Glutamatergic neuron (in vitro differentiated cells): Measurements from ENCODE around the gene HEATR1. TPM values are rescaled to one million over a fixed set of nuclear protein-coding genes. Genes with fewer than 3 reads are reported as not detected.
A peak's percentile ranks its signal among the peaks of the same experiment; 100 is the strongest.

Experiments used
- DNase-seq: peaks from one replicate; pipeline ENCODE4 v3.0.0; 2022
- H3K27ac Mint-ChIP-seq: one replicate; pipeline ENCODE4 v1.8.0; 2020; ENCODE audit warnings: mild to moderate bottlenecking, mixed read lengths, inconsistent platforms; ENCODE audit not compliant: unreplicated experiment
- H3K27me3 Mint-ChIP-seq: one replicate; pipeline ENCODE4 v1.8.0; 2020; ENCODE audit warnings: mild to moderate bottlenecking, moderate library complexity, mixed read lengths, inconsistent platforms; ENCODE audit not compliant: unreplicated experiment
- H3K36me3 Mint-ChIP-seq: one replicate; pipeline ENCODE4 v1.8.0; 2020; ENCODE audit warnings: mild to moderate bottlenecking, mixed read lengths, inconsistent platforms; ENCODE audit not compliant: unreplicated experiment
- H3K4me1 Mint-ChIP-seq: one replicate; pipeline ENCODE4 v1.8.0; 2020; ENCODE audit warnings: mild to moderate bottlenecking, low read depth, mixed read lengths, inconsistent platforms; ENCODE audit not compliant: unreplicated experiment
- H3K4me3 Mint-ChIP-seq: one replicate; pipeline ENCODE4 v1.8.0; 2020; ENCODE audit warnings: mild to moderate bottlenecking, mixed read lengths, inconsistent platforms; ENCODE audit not compliant: unreplicated experiment
- H3K9me3 Mint-ChIP-seq: one replicate; pipeline ENCODE4 v1.8.0; 2020; ENCODE audit warnings: mild to moderate bottlenecking, moderate library complexity, mixed read lengths, inconsistent platforms; ENCODE audit not compliant: unreplicated experiment
- total RNA-seq: library from RNA; stranded (reverse); fragmentation: NEBNext Ultra II Directional; extraction: Animal tissue kit (Norgen Biotek cat#: 25700); gene quantifications from one replicate; pipeline ENCODE4 v1.2.1, GENCODE V29; 2021; ENCODE audit not compliant: unreplicated experiment
- TF ChIP-seq, protein P1 (sequence below): fragments of 200-600 bp; sonication (generic); IDR thresholded peaks from one replicate; pipeline ENCODE4 v1.5.0; 2021; ENCODE audit not compliant: partially characterized antibody, unreplicated experiment

HEATR1 gene
- total RNA-seq, 1 donor from 2014 or later, result 31.7 TPM

DNA sequence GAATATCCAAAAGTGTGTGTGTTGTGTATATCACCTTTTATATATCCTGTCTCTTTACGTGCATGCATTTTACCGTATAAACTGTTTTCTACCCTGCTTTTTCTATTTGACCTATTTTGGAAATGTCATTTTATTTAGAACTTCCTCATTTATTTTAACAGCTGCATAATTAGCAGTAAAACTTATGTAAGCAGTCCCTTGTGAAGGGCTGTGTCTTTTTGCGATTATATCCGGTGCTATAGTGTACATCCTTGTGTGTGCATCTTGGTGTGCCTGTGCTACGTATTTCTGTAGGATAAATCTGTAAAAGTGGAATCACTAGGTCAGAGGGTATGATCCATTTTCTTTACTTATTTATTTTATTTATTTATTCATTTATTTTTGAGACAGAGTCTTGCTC is 73.4 kb downstream of the HEATR1 start:
- TF ChIP-seq, protein P1, sequence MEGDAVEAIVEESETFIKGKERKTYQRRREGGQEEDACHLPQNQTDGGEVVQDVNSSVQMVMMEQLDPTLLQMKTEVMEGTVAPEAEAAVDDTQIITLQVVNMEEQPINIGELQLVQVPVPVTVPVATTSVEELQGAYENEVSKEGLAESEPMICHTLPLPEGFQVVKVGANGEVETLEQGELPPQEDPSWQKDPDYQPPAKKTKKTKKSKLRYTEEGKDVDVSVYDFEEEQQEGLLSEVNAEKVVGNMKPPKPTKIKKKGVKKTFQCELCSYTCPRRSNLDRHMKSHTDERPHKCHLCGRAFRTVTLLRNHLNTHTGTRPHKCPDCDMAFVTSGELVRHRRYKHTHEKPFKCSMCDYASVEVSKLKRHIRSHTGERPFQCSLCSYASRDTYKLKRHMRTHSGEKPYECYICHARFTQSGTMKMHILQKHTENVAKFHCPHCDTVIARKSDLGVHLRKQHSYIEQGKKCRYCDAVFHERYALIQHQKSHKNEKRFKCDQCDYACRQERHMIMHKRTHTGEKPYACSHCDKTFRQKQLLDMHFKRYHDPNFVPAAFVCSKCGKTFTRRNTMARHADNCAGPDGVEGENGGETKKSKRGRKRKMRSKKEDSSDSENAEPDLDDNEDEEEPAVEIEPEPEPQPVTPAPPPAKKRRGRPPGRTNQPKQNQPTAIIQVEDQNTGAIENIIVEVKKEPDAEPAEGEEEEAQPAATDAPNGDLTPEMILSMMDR, result no peak
- no peak for DNase-seq
- peaks cover 14% of the 10 kb centered on the region for H3K4me1 Mint-ChIP-seq
- H3K27ac Mint-ChIP-seq, result no peak overlapping the region
- peaks cover 2% of the 10 kb centered on the region for H3K9me3 Mint-ChIP-seq
- no peak overlapping the region for H3K4me3 Mint-ChIP-seq
- no peaks in the 10 kb centered on the region for H3K27me3 Mint-ChIP-seq
- H3K36me3 Mint-ChIP-seq, result no peaks in the 10 kb centered on the region

DNA sequence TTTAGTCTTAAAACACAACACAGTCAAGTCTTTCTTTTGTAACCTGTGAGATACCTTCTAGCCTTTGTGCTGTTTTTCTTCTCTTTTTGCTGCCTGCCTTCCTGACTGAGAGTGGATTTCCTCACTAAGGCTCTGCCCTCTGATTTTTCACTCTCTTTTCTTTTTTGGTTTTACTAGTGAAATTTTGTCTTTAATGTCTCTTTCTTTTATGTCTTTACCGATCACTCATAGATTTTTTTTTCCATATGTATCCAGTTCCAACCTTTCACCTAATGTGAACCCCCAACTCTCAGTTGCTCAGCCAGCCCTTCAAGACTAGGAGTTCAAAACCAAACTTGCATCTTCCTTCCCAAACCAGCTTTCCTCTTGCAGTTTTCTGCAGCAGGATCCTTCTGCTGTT is 74.0 kb downstream of the HEATR1 start:
- H3K27ac Mint-ChIP-seq, result no peak overlapping the region
- DNase-seq, result no peak

DNA sequence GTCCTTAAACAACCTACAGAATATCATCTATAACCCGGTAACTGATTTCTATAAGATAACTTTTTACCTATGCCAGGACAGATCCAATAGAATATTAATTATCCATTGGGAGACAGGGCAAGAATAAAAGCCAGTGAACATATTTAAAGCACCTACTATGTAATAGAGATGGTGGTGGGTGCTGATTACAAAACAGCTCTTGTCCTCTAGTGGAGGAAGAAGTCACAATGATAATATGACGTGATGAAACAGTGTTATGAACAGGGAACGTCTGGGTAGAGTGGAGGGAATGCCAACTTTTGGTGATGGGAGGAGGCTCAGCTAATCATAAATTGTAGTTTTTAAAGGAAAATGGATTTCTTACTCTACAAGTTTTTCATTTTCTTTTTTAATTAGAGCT is 78.2 kb downstream of the HEATR1 start:
- Mint-ChIP-seq H3K4me3 (no peak overlapping the region), H3K36me3 (peaks cover 3% of the 10 kb centered on the region), H3K27ac (peak overlapping the region; percentile 2), H3K9me3 (peaks cover 7% of the 10 kb centered on the region), H3K4me1 (peaks cover 10% of the 10 kb centered on the region), H3K27me3 (peaks cover 3% of the 10 kb centered on the region)
- DNase-seq, result no peak
- TF ChIP-seq, protein P1, result no peak

More for the DNA sequence above, 74.0 kb downstream of the HEATR1 start:
- TF ChIP-seq, protein P1, result no peak
- Mint-ChIP-seq H3K27me3 (no peaks in the 10 kb centered on the region), H3K4me1 (peaks cover 10% of the 10 kb centered on the region), H3K9me3 (peaks cover 2% of the 10 kb centered on the region), H3K36me3 (no peaks in the 10 kb centered on the region), H3K4me3 (no peak overlapping the region)

DNA sequence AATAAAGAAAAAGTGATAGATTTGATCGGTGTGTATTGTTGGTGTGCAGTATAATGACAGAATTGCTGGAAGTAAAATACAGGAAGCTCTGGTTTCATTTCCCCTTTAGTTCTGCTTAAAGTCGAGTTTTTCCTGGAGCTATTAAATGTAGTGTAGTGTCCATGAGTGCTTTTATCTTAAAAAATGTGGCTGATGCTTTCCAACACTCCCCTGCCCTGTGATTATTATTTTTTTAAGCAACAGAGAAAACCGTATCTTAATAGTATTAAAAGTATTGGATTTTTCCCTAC is 79.5 kb downstream of the HEATR1 start:
- DNase-seq, result no peak
- Mint-ChIP-seq H3K4me3 (peak overlapping the region; percentile 87), H3K27ac (peak overlapping the region; percentile 91), H3K4me1 (peaks cover 16% of the 10 kb centered on the region), H3K36me3 (peaks cover 4% of the 10 kb centered on the region), H3K27me3 (peaks cover 4% of the 10 kb centered on the region), H3K9me3 (peaks cover 7% of the 10 kb centered on the region)
- TF ChIP-seq, protein P1, result no peak

DNA sequence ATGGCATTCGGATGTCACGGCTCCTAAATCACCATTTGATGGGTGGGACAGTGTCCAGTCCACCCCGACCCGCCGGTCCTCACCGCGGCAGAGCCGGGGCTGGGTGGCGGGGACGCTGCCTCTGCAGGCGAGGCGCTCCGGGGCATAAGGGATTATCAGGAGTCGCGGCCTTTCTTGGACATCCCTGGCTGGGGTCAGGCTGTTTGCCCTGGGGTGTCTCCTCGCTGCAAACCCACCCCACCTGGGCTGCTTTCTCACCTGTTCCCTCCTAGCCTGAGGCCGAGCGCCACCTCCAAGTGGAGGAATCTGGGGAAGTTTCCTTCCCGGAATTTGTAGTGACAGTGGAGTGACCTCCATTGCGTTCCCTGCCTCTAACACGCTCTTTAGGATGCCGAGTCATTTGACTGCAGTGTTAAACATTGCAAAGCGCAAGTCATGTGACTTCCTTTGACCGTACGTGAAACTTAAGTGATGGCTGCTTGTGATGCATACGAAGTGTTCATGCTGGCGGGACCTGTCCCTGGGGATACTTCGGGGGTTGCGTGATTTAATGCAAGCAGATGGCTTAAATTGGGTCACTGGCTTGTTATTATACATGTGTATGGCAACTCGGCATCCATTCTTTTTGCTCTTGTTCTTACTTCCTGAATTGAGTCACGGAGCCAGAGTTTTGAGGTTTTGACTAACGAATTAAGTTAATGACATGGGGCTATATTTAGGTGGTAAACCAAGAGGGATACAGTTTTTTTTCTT is 80.0 kb downstream of the HEATR1 start:
- H3K4me1 Mint-ChIP-seq, result peaks cover 16% of the 10 kb centered on the region
- H3K4me3 Mint-ChIP-seq, result peak overlapping the region; percentile 87
- peak overlapping the region; percentile 91 for H3K27ac Mint-ChIP-seq
- TF ChIP-seq, protein P1, result no peak
- peaks cover 4% of the 10 kb centered on the region for H3K36me3 Mint-ChIP-seq
- DNase-seq, result peak; percentile 81
- peaks cover 4% of the 10 kb centered on the region for H3K27me3 Mint-ChIP-seq
- peaks cover 7% of the 10 kb centered on the region for H3K9me3 Mint-ChIP-seq
